Measurements from ENCODE around the gene PID1. TPM values are rescaled to one million over a fixed set of nuclear protein-coding genes. Genes with fewer than 3 reads are reported as not detected.

Gene PID1
- total RNA-seq, 2 donors from 2014 or later = 0.55 to 1.6 TPM

DNA sequence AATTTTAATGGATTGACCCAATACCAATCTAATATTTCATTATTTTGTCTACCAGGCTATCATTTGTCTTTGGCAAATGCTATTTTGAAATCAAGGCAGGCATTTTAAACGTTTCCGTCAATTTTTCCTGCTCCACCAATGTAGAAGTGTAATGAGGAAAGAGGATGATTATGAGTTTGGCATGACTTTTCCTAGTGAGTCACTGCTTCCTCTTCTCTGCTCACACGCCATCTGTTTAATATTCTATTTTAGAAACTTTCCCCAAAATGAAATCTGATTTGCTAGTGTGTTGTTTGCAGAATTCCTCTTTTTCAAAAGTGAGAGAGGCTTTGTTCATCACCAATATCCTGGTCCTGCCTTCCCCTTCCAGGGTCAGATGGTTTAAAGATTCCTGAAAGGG lies 42.5 kb upstream of the PID1 start:
- Mint-ChIP-seq H3K9me3 (no peaks in the 10 kb centered on the region), H3K27ac (no peak overlapping the region), H3K36me3 (ENCODE audit: low read depth) (no peaks in the 10 kb centered on the region), H3K4me1 (no peaks in the 10 kb centered on the region), H3K27me3 (ENCODE audit: insufficient read depth) (no peaks in the 10 kb centered on the region), H3K4me3 (no peak overlapping the region)
- no peaks in the 10 kb centered on the region for H3K36me3 ChIP-seq (ENCODE audit: control insufficient read depth, insufficient read depth, low read length)
- WGBS, 2 experiments (ENCODE audit: insufficient coverage in 1 of 2, insufficient read length in 1 of 2) = 89 to 100% methylated on average over 2 of the region's 3 CpGs
- no peaks in the 10 kb centered on the region for H3K4me1 ChIP-seq (ENCODE audit: control insufficient read depth, insufficient read depth, low read length)
- no peak for TF ChIP-seq CTCF (conservative IDR thresholded peaks at IDR 0.05)
- no peaks in the 10 kb centered on the region for H3K9me3 ChIP-seq (ENCODE audit: control insufficient read depth, low read length)
- no peak overlapping the region for H3K9ac ChIP-seq (ENCODE audit: extremely low read depth, low read length, poor library complexity, severe bottlenecking)
- no peak overlapping the region for H3K4me3 ChIP-seq (ENCODE audit: low read length)
- no peak for DNase-seq
- no peak overlapping the region for H3K27ac ChIP-seq (ENCODE audit: low read depth, low read length)
- peaks cover 5% of the 10 kb centered on the region for H3K27me3 ChIP-seq (ENCODE audit: control insufficient read depth, insufficient read depth, low read length, poor library complexity, severe bottlenecking)

DNA sequence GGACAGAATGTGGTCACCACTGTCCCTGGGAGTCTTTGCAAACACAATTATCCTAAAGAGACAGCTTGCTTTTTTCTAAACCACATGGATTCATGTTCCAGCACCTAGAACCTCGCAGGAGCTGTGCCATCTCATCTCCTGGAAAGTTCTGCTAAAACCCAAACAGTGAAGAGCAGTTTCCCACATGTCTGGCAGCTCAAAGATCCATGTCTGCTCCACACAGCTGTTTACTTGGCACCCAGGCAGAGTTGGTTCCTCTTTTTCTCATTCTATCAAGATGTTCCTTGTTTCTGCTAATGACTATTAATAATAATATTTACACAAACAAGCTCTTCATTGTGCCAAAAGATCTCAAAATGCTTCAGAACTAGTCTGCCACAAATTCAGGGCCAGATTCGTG lies 30.1 kb upstream of the PID1 start:
- no peaks in the 10 kb centered on the region for H3K27me3 ChIP-seq (ENCODE audit: control insufficient read depth, insufficient read depth, low read length, poor library complexity, severe bottlenecking)
- H3K4me3 ChIP-seq (ENCODE audit: low read length) = no peak overlapping the region
- H3K4me1 ChIP-seq (ENCODE audit: control insufficient read depth, insufficient read depth, low read length) = no peaks in the 10 kb centered on the region
- H3K4me1 Mint-ChIP-seq = no peaks in the 10 kb centered on the region
- H3K36me3 ChIP-seq (ENCODE audit: control insufficient read depth, insufficient read depth, low read length) = no peaks in the 10 kb centered on the region
- H3K9me3 Mint-ChIP-seq = no peaks in the 10 kb centered on the region
- H3K27me3 Mint-ChIP-seq (ENCODE audit: insufficient read depth) = no peaks in the 10 kb centered on the region
- H3K4me3 Mint-ChIP-seq = no peak overlapping the region
- no peak overlapping the region for H3K9ac ChIP-seq (ENCODE audit: extremely low read depth, low read length, poor library complexity, severe bottlenecking)
- no peak for DNase-seq
- no peak overlapping the region for H3K27ac ChIP-seq (ENCODE audit: low read depth, low read length)
- H3K9me3 ChIP-seq (ENCODE audit: control insufficient read depth, low read length) = no peaks in the 10 kb centered on the region
- whole genome bisulfite sequencing, 2 experiments (ENCODE audit: insufficient coverage in 1 of 2, insufficient read length in 1 of 2) = 65 to 76% methylated on average over 2 of the region's 2 CpGs
- TF ChIP-seq CTCF (conservative IDR thresholded peaks at IDR 0.05) = no peak
- no peak overlapping the region for H3K27ac Mint-ChIP-seq
- H3K36me3 Mint-ChIP-seq (ENCODE audit: low read depth) = no peaks in the 10 kb centered on the region

DNA sequence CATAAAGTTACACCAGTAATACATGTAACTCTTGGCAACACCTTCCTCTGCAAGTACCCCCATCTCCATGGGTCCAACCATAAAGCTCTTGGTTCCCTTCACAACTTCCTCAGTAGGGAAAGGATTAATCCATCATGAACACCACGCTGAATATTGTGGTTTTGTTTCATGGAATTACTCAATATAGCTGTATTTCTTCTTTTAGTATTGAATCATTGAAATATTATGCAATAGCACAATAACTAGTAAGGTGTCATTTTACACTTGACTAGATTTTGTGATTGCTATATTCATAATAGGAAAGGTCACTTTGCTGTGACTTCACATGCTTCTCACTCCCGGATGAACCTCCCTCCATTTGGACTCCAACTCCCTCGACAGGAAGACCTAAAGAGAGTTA lies 29.7 kb upstream of the PID1 start:
- H3K9me3 ChIP-seq (ENCODE audit: control insufficient read depth, low read length) = no peaks in the 10 kb centered on the region
- no peak overlapping the region for H3K27ac ChIP-seq (ENCODE audit: low read depth, low read length)
- no peaks in the 10 kb centered on the region for H3K9me3 Mint-ChIP-seq
- H3K36me3 ChIP-seq (ENCODE audit: control insufficient read depth, insufficient read depth, low read length) = no peaks in the 10 kb centered on the region
- DNase-seq = no peak
- H3K4me3 ChIP-seq (ENCODE audit: low read length) = no peak overlapping the region
- no peak for TF ChIP-seq CTCF (conservative IDR thresholded peaks at IDR 0.05)
- no peaks in the 10 kb centered on the region for H3K36me3 Mint-ChIP-seq (ENCODE audit: low read depth)
- H3K27ac Mint-ChIP-seq = no peak overlapping the region
- no peak overlapping the region for H3K4me3 Mint-ChIP-seq
- no peaks in the 10 kb centered on the region for H3K27me3 ChIP-seq (ENCODE audit: control insufficient read depth, insufficient read depth, low read length, poor library complexity, severe bottlenecking)
- WGBS, 2 experiments (ENCODE audit: insufficient coverage in 1 of 2, insufficient read length in 1 of 2) = 77% methylated on average over 2 of the region's 3 CpGs; no CpG with 5 or more reads in 1 of the 2 experiments
- H3K4me1 ChIP-seq (ENCODE audit: control insufficient read depth, insufficient read depth, low read length) = no peaks in the 10 kb centered on the region
- H3K4me1 Mint-ChIP-seq = no peaks in the 10 kb centered on the region
- H3K9ac ChIP-seq (ENCODE audit: extremely low read depth, low read length, poor library complexity, severe bottlenecking) = no peak overlapping the region
- no peaks in the 10 kb centered on the region for H3K27me3 Mint-ChIP-seq (ENCODE audit: insufficient read depth)

Measured in endodermal cell (in vitro differentiated cells).